DND-41 (cell line): ENCODE results near the gene OMP.
A peak's percentile ranks its signal among the peaks of the same experiment; 100 is the strongest.

Experiments
- ATAC-seq: fragments of 200-7000 bp; cut with Tn5 transposase; 3 replicates; pipeline ENCODE4 v1.9.1; 2021; ENCODE audit warnings: low read depth; ENCODE audit not compliant: insufficient read depth
- DNase-seq: peaks from one replicate; pipeline ENCODE4 v3.0.0-alpha.2; 2020
- H2AFZ ChIP-seq: 2 replicates; pipeline ENCODE4 v1.6.0; 2012; ENCODE audit warnings: low read depth, low read length
- H3K27ac ChIP-seq: 2 replicates; pipeline ENCODE4 v1.5.1; 2012; ENCODE audit warnings: low read length, inconsistent platforms
- H3K27me3 ChIP-seq: fragments of 200-600 bp; sonication (generic); 2 replicates; pipeline ENCODE4 v1.6.0; 2012; ENCODE audit warnings: low read length, mild to moderate bottlenecking, inconsistent platforms; ENCODE audit not compliant: insufficient read depth, poor library complexity
- H3K36me3 ChIP-seq: 2 replicates; pipeline ENCODE4 v1.5.1; 2012; ENCODE audit warnings: low read length, inconsistent platforms; ENCODE audit not compliant: insufficient read depth
- H3K4me1 ChIP-seq: 2 replicates; pipeline ENCODE4 v1.5.1; 2012; ENCODE audit warnings: mild to moderate bottlenecking, low read length; ENCODE audit not compliant: insufficient read depth
- H3K4me2 ChIP-seq: 2 replicates; pipeline ENCODE4 v1.6.0; 2012; ENCODE audit warnings: mild to moderate bottlenecking, moderate library complexity, low read length, inconsistent platforms; ENCODE audit not compliant: insufficient read depth
- H3K4me3 ChIP-seq, 2 experiments: fragments of 200-600 bp in 1 of 2; shearing (Covaris generic) in 1 of 2; 2 replicates each; pipeline ENCODE4 v1.5.1; 2012 to 2016; ENCODE audit warnings: inconsistent platforms in 2 of 2, low read length in 2 of 2, mild to moderate bottlenecking in 2 of 2, low read depth in 1 of 2, moderate library complexity in 1 of 2
- H3K79me2 ChIP-seq: 2 replicates; pipeline ENCODE4 v1.6.0; 2012; ENCODE audit warnings: low read length, inconsistent platforms; ENCODE audit not compliant: insufficient read depth
- H3K9ac ChIP-seq: 2 replicates; pipeline ENCODE4 v1.6.0; 2012; ENCODE audit warnings: low read depth, mild to moderate bottlenecking, inconsistent platforms, low read length, moderate library complexity
- H3K9me3 ChIP-seq: 2 replicates; pipeline ENCODE4 v1.5.1; 2012; ENCODE audit warnings: low read length, moderate library complexity, mild to moderate bottlenecking, inconsistent platforms; ENCODE audit not compliant: insufficient read depth, severe bottlenecking
- H4K20me1 ChIP-seq: 2 replicates; pipeline ENCODE4 v1.6.0; 2012; ENCODE audit warnings: low read length; ENCODE audit not compliant: insufficient read depth
- CTCF ChIP-seq: IDR thresholded peaks from 2 replicates; pipeline ENCODE4 v1.5.1; 2012; ENCODE audit warnings: borderline replicate concordance, low read length, moderate library complexity, mild to moderate bottlenecking; ENCODE audit not compliant: poor library complexity, severe bottlenecking; ENCODE audit errors: extremely low read depth
- EZH2 ChIP-seq: IDR thresholded peaks from 3 replicates; pipeline ENCODE4 v1.6.1; 2012; ENCODE audit warnings: borderline replicate concordance, low read depth, mild to moderate bottlenecking, moderate library complexity, low read length, inconsistent platforms; ENCODE audit not compliant: severe bottlenecking

OMP gene

DNA sequence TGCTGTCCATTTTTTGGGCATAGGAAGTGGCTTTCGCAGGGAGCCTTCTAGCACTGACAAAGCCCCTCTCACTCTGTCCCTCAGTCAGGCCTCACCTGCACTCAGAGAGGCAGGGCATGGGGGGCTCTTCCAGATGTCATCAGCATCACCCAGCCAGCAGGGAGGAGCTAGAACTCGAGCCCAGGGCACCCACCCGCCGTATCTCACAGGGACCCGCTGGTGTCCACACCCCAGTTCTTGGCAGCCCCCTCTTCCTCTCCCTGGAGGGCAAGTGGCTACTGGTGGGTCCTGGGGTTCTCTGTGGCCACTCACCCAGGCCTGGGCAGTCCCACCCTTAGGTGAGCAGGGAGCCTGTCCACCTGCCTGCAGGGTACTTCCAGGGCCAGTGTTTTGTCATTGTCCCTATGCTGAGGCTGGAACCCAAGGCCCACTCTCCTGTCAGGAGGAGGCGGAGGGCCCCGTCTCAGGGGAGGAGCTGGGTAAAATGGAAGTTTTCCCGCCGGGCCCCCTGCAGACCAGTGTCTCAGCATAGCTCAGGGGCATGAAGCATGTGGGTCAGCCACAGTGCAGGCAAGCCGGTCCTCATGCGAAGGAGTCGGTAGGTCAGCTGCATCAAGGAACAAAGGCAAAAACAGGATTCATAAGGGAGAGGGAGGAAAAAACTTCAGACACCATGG is 47.2 kb downstream of the OMP start:
- TF ChIP-seq EZH2 (no peak), CTCF (no peak)
- no peak overlapping the region for H3K4me2 ChIP-seq

GRCh38 chr11:77150836-77151235 is 48.2 kb downstream of the OMP start:
- DNase-seq (no peak), ATAC-seq (no peak)
- no peaks in the 10 kb centered on the region for H3K36me3 ChIP-seq
- H3K4me1 ChIP-seq, result peaks cover 44% of the 10 kb centered on the region
- no peak overlapping the region for H3K4me3 ChIP-seq
- no peak overlapping the region for H3K4me2 ChIP-seq
- H4K20me1 ChIP-seq, result peaks cover 7% of the 10 kb centered on the region; the same call in 1 of the 2 replicates
- H3K27me3 ChIP-seq, result no peaks in the 10 kb centered on the region
- no peaks in the 10 kb centered on the region for H3K79me2 ChIP-seq
- TF ChIP-seq CTCF (no peak), EZH2 (no peak)
- H2AFZ ChIP-seq, result no peak overlapping the region
- peak overlapping the region; percentile 87 for H3K27ac ChIP-seq
- no peaks in the 10 kb centered on the region for H3K9me3 ChIP-seq
- no peak overlapping the region for H3K9ac ChIP-seq

More for the DNA sequence above, 47.2 kb downstream of the OMP start:
- no peak for ATAC-seq
- peaks cover 7% of the 10 kb centered on the region; the same call in 1 of the 2 replicates for H4K20me1 ChIP-seq
- peaks cover 44% of the 10 kb centered on the region for H3K4me1 ChIP-seq
- H2AFZ ChIP-seq, result no peak overlapping the region
- no peaks in the 10 kb centered on the region for H3K79me2 ChIP-seq
- 0 out of 2 replicates have a peak overlapping the region, but pooled peaks have one; percentile 16 for H3K27ac ChIP-seq
- no peaks in the 10 kb centered on the region for H3K27me3 ChIP-seq
- H3K9me3 ChIP-seq, result no peaks in the 10 kb centered on the region
- H3K4me3 ChIP-seq, result no peak overlapping the region
- no peak overlapping the region for H3K9ac ChIP-seq
- no peaks in the 10 kb centered on the region for H3K36me3 ChIP-seq
- DNase-seq, result no peak

GRCh38 chr11:77151804-77152509 is 49.3 kb downstream of the OMP start:
- Histone ChIP-seq H3K4me3 (no peak overlapping the region), H3K79me2 (no peaks in the 10 kb centered on the region), H3K36me3 (no peaks in the 10 kb centered on the region), H3K4me2 (peak overlapping the region; percentile 46), H2AFZ (no peak overlapping the region), H3K9ac (peak overlapping the region; percentile 35), H3K27me3 (no peaks in the 10 kb centered on the region), H3K27ac (peak overlapping the region; percentile 87), H4K20me1 (peaks cover 7% of the 10 kb centered on the region; the same call in 1 of the 2 replicates), H3K4me1 (peaks cover 44% of the 10 kb centered on the region), H3K9me3 (no peaks in the 10 kb centered on the region)
- DNase-seq, result peak; percentile 90
- peak; percentile 77 for ATAC-seq
- peak; percentile 7 for TF ChIP-seq CTCF
- TF ChIP-seq EZH2, result no peak
